ENCODE results near the gene ETS2.

ETS2 gene

GRCh38 chr21:38760762-38761155 lies 45.0 kb upstream of the ETS2 start:
- Mint-ChIP-seq H3K36me3 (ENCODE audit: low read depth) (no peaks in the 10 kb centered on the region), H3K27me3 (ENCODE audit: low read depth, poor library complexity) (peaks cover 12% of the 10 kb centered on the region), H3K9me3 (peaks cover 8% of the 10 kb centered on the region), H3K27ac (no peak overlapping the region), H3K4me3 (no peak overlapping the region), H3K4me1 (peaks cover 13% of the 10 kb centered on the region)
- no peak for TF ChIP-seq CTCF (IDR thresholded peaks at IDR 0.05)
- no peak for DNase-seq

GRCh38 chr21:38761531-38761930 lies 44.2 kb upstream of the ETS2 start:
- Mint-ChIP-seq H3K27ac (no peak overlapping the region), H3K9me3 (peaks cover 16% of the 10 kb centered on the region), H3K4me3 (no peak overlapping the region), H3K36me3 (ENCODE audit: low read depth) (peaks cover 6% of the 10 kb centered on the region), H3K4me1 (peaks cover 13% of the 10 kb centered on the region), H3K27me3 (ENCODE audit: low read depth, poor library complexity) (peaks cover 12% of the 10 kb centered on the region)
- TF ChIP-seq CTCF (IDR thresholded peaks at IDR 0.05): no peak
- no peak for DNase-seq

- Mint-ChIP-seq H3K27ac (no peak overlapping the region), H3K9me3 (peaks cover 17% of the 10 kb centered on the region), H3K27me3 (ENCODE audit: low read depth, poor library complexity) (peaks cover 9% of the 10 kb centered on the region), H3K4me3 (no peak overlapping the region), H3K36me3 (ENCODE audit: low read depth) (peaks cover 6% of the 10 kb centered on the region), H3K4me1 (peaks cover 18% of the 10 kb centered on the region)
- no peak for DNase-seq
- no peak for TF ChIP-seq CTCF (IDR thresholded peaks at IDR 0.05)
Observed at GRCh38 chr21:38765056-38765455, 40.7 kb upstream of the ETS2 start.

GRCh38 chr21:38766987-38767722 lies 38.6 kb upstream of the ETS2 start:
- Mint-ChIP-seq H3K27ac (no peak overlapping the region), H3K36me3 (ENCODE audit: low read depth) (peaks cover 6% of the 10 kb centered on the region), H3K4me3 (no peak overlapping the region), H3K4me1 (peaks cover 9% of the 10 kb centered on the region), H3K27me3 (ENCODE audit: low read depth, poor library complexity) (peaks cover 7% of the 10 kb centered on the region), H3K9me3 (peaks cover 17% of the 10 kb centered on the region)
- no peak for TF ChIP-seq CTCF (IDR thresholded peaks at IDR 0.05)
- no peak for DNase-seq

- Mint-ChIP-seq H3K36me3 (ENCODE audit: low read depth) (peaks cover 6% of the 10 kb centered on the region), H3K27ac (no peak overlapping the region), H3K27me3 (ENCODE audit: low read depth, poor library complexity) (peaks cover 9% of the 10 kb centered on the region), H3K4me3 (no peak overlapping the region), H3K9me3 (peaks cover 17% of the 10 kb centered on the region), H3K4me1 (peaks cover 19% of the 10 kb centered on the region)
- no peak for TF ChIP-seq CTCF (IDR thresholded peaks at IDR 0.05)
- DNase-seq: no peak
Observed at GRCh38 chr21:38768471-38769063, 37.2 kb upstream of the ETS2 start.

All from nephron progenitor cell (in vitro differentiated cells).